SK-N-SH treated with all-trans-retinoic acid at 6 μM for 48 hours (cell line): ENCODE measurements around the gene RCCD1.

Source experiments
- ATAC-seq: fragments of 200-7000 bp; cut with Tn5 transposase; 3 replicates; pipeline ENCODE4 v1.9.1; 2020; ENCODE audit warnings: mild to moderate bottlenecking, moderate library complexity
- ARNTL ChIP-seq: fragments of 450-650 bp; formaldehyde crosslinking; IDR thresholded peaks from 2 replicates; pipeline ENCODE4 v1.5.0; 2020; ENCODE audit warnings: low read depth, mild to moderate bottlenecking, moderate library complexity, borderline replicate concordance
- BACH2 ChIP-seq: fragments of 250-450 bp; sonication (Bioruptor Pico); IDR thresholded peaks from 2 replicates; pipeline ENCODE4 v1.9.0; 2021; ENCODE audit warnings: mild to moderate bottlenecking, borderline replicate concordance
- CSRNP3 ChIP-seq: fragments of 250-450 bp; sonication (Bioruptor Pico); IDR thresholded peaks from 2 replicates; pipeline ENCODE4 v1.5.1; 2021; ENCODE audit warnings: mild to moderate bottlenecking, moderate library complexity
- ESRRG ChIP-seq: fragments of 250-450 bp; sonication (Bioruptor Pico); IDR thresholded peaks from 2 replicates; pipeline ENCODE4 v1.6.1; 2021; ENCODE audit warnings: mild to moderate bottlenecking
- GLIS3 ChIP-seq: fragments of 250-450 bp; sonication (Bioruptor Pico); IDR thresholded peaks from 2 replicates; pipeline ENCODE4 v1.5.0; 2020; ENCODE audit warnings: mild to moderate bottlenecking, moderate library complexity
- ISL1 ChIP-seq: fragments of 250-450 bp; sonication (Bioruptor Pico); IDR thresholded peaks from 2 replicates; pipeline ENCODE4 v2.1.2; 2022; ENCODE audit warnings: mild to moderate bottlenecking, moderate library complexity
- OSR1 ChIP-seq: fragments of 250-450 bp; sonication (Bioruptor Pico); IDR thresholded peaks from 2 replicates; pipeline ENCODE4 v1.8.0; 2022; ENCODE audit warnings: moderate library complexity, mild to moderate bottlenecking, inconsistent platforms
- PPARA ChIP-seq: fragments of 250-450 bp; sonication (Bioruptor Pico); IDR thresholded peaks from 2 replicates; pipeline ENCODE4 v1.5.0; 2020; ENCODE audit warnings: mild to moderate bottlenecking, borderline replicate concordance
- RARB ChIP-seq: fragments of 250-450 bp; sonication (Bioruptor Pico); IDR thresholded peaks from 2 replicates; pipeline ENCODE4 v1.8.0; 2021; ENCODE audit warnings: mild to moderate bottlenecking, moderate library complexity
- SNAI2 ChIP-seq: fragments of 250-450 bp; sonication (Bioruptor Pico); IDR thresholded peaks from 2 replicates; pipeline ENCODE4 v1.5.0; 2020; ENCODE audit warnings: mild to moderate bottlenecking, moderate library complexity
- TCF4 ChIP-seq: fragments of 250-450 bp; sonication (Bioruptor Pico); IDR thresholded peaks from 2 replicates; pipeline ENCODE4 v1.8.0; 2021; ENCODE audit warnings: mild to moderate bottlenecking, moderate library complexity, borderline replicate concordance
- TOX ChIP-seq: fragments of 250-450 bp; sonication (Bioruptor Pico); IDR thresholded peaks from 2 replicates; pipeline ENCODE4 v1.8.0; 2021; ENCODE audit warnings: mild to moderate bottlenecking, moderate library complexity, borderline replicate concordance
- TSHZ2 ChIP-seq: fragments of 250-450 bp; sonication (Bioruptor Pico); IDR thresholded peaks from 2 replicates; pipeline ENCODE4 v1.5.0; 2020; ENCODE audit warnings: mild to moderate bottlenecking, moderate library complexity
- ZC3H10 ChIP-seq: fragments of 250-450 bp; sonication (Bioruptor Pico); IDR thresholded peaks from 2 replicates; pipeline ENCODE4 v1.5.1; 2021; ENCODE audit warnings: mild to moderate bottlenecking, moderate library complexity
- ZFP30 ChIP-seq: fragments of 450-650 bp; formaldehyde crosslinking; IDR thresholded peaks from 2 replicates; pipeline ENCODE4 v1.5.0; 2022; ENCODE audit warnings: mild to moderate bottlenecking, moderate library complexity
- ZNF565 ChIP-seq: fragments of 450-650 bp; formaldehyde crosslinking; conservative IDR thresholded peaks from 2 replicates; pipeline ENCODE4 v1.5.0; 2020; ENCODE audit warnings: low read depth, mild to moderate bottlenecking, moderate library complexity
- ZNF8 ChIP-seq: fragments of 450-650 bp; formaldehyde crosslinking; IDR thresholded peaks from 2 replicates; pipeline ENCODE4 v1.5.0; 2020; ENCODE audit warnings: mild to moderate bottlenecking, moderate library complexity
- TF ChIP-seq, protein P1 (sequence below): fragments of 250-450 bp; sonication (Bioruptor Pico); IDR thresholded peaks from 2 replicates; pipeline ENCODE4 v1.5.1; 2020; ENCODE audit warnings: low read depth, mild to moderate bottlenecking, moderate library complexity
- TF ChIP-seq, protein P2 (sequence below): fragments of 250-450 bp; sonication (Bioruptor Pico); IDR thresholded peaks from 2 replicates; pipeline ENCODE4 v1.8.0; 2021; ENCODE audit warnings: low read depth, mild to moderate bottlenecking, moderate library complexity, borderline replicate concordance
- TF ChIP-seq, protein P3 (sequence below): fragments of 250-450 bp; sonication (Bioruptor Pico); IDR thresholded peaks from 2 replicates; pipeline ENCODE4 v1.8.0; 2020; ENCODE audit warnings: mild to moderate bottlenecking, moderate library complexity, borderline replicate concordance

RCCD1 gene

GRCh38 chr15:90986790-90987507 lies 32.3 kb downstream of the RCCD1 start:
- TF ChIP-seq, protein P1, sequence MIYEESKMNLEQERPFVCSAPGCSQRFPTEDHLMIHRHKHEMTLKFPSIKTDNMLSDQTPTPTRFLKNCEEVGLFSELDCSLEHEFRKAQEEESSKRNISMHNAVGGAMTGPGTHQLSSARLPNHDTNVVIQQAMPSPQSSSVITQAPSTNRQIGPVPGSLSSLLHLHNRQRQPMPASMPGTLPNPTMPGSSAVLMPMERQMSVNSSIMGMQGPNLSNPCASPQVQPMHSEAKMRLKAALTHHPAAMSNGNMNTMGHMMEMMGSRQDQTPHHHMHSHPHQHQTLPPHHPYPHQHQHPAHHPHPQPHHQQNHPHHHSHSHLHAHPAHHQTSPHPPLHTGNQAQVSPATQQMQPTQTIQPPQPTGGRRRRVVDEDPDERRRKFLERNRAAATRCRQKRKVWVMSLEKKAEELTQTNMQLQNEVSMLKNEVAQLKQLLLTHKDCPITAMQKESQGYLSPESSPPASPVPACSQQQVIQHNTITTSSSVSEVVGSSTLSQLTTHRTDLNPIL (CRISPR knock-in tag) = no peak
- TF ChIP-seq GLIS3 (CRISPR knock-in tag) (no peak), CSRNP3 (CRISPR knock-in tag) (no peak), OSR1 (no peak), ZNF8 (CRISPR knock-in tag) (no peak), ESRRG (CRISPR knock-in tag) (no peak), ZC3H10 (CRISPR knock-in tag) (no peak), PPARA (no peak), ISL1 (CRISPR knock-in tag) (no peak), RARB (CRISPR knock-in tag) (no peak), TCF4 (CRISPR knock-in tag) (no peak), TSHZ2 (CRISPR knock-in tag) (no peak), SNAI2 (CRISPR knock-in tag) (no peak), ARNTL (CRISPR knock-in tag) (no peak), ZFP30 (CRISPR knock-in tag) (no peak), BACH2 (no peak), TOX (CRISPR knock-in tag) (no peak)
- TF ChIP-seq, protein P2, sequence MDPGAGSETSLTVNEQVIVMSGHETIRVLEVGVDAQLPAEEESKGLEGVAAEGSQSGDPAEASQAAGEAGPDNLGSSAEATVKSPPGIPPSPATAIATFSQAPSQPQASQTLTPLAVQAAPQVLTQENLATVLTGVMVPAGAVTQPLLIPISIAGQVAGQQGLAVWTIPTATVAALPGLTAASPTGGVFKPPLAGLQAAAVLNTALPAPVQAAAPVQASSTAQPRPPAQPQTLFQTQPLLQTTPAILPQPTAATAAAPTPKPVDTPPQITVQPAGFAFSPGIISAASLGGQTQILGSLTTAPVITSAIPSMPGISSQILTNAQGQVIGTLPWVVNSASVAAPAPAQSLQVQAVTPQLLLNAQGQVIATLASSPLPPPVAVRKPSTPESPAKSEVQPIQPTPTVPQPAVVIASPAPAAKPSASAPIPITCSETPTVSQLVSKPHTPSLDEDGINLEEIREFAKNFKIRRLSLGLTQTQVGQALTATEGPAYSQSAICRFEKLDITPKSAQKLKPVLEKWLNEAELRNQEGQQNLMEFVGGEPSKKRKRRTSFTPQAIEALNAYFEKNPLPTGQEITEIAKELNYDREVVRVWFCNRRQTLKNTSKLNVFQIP = no peak
- TF ChIP-seq, protein P3, sequence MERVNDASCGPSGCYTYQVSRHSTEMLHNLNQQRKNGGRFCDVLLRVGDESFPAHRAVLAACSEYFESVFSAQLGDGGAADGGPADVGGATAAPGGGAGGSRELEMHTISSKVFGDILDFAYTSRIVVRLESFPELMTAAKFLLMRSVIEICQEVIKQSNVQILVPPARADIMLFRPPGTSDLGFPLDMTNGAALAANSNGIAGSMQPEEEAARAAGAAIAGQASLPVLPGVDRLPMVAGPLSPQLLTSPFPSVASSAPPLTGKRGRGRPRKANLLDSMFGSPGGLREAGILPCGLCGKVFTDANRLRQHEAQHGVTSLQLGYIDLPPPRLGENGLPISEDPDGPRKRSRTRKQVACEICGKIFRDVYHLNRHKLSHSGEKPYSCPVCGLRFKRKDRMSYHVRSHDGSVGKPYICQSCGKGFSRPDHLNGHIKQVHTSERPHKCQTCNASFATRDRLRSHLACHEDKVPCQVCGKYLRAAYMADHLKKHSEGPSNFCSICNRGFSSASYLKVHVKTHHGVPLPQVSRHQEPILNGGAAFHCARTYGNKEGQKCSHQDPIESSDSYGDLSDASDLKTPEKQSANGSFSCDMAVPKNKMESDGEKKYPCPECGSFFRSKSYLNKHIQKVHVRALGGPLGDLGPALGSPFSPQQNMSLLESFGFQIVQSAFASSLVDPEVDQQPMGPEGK (CRISPR knock-in tag) = no peak
- ATAC-seq = no peak

GRCh38 chr15:90987561-90988141 lies 33.0 kb downstream of the RCCD1 start:
- TF ChIP-seq PPARA = no peak
- no peak for TF ChIP-seq OSR1
- TF ChIP-seq, protein P1 (CRISPR knock-in tag) = no peak
- no peak for TF ChIP-seq SNAI2 (CRISPR knock-in tag)
- no peak for TF ChIP-seq ZC3H10 (CRISPR knock-in tag)
- TF ChIP-seq ZNF565 (CRISPR knock-in tag) = no peak
- no peak for TF ChIP-seq TSHZ2 (CRISPR knock-in tag)
- peak; percentile 12; the same call in 2 of the 3 replicates for ATAC-seq
